NCI-H128 (cell line): ENCODE measurements around the gene RNF8.
"Not testable (repeated sequence)": the region's sequence is repeated elsewhere in the genome, so short reads cannot be mapped to it uniquely, and the experiment has no call there.

ENCODE experiments used
- DNase-seq: peaks from one replicate; lab custom pipeline; 2025; ENCODE audit not compliant: unreplicated experiment; lab: John Stamatoyannopoulos, UW

Gene RNF8

GRCh38 chr6:37353761-37354525 lies at the start of gene RNF8:
TSS of gene RNF8 (plus strand) at chr6:37353983. CDS start at chr6:37354165, 182 bp downstream.
- DNase-seq: peak; percentile 87

DNA sequence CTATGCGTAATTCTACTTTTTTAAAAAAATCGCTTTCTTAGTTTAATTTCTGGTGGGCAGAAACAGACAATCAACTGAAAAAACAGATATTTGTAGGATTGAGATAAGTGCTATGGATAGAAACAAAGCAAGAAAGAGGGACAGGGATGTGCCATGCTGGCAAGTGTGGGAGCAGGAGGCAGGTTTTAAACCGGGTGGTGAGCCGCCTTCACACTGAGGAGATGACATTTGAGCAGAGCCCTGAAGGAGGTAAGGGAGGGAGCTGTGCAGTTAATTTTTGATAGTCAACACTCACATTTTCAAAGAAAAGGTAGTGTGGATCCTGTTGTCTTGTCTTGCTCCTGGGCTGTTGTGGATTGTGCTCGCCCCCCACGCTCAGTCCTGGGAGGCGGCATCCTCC lies 49.0 kb upstream of the RNF8 start:
- no peak for DNase-seq

DNA sequence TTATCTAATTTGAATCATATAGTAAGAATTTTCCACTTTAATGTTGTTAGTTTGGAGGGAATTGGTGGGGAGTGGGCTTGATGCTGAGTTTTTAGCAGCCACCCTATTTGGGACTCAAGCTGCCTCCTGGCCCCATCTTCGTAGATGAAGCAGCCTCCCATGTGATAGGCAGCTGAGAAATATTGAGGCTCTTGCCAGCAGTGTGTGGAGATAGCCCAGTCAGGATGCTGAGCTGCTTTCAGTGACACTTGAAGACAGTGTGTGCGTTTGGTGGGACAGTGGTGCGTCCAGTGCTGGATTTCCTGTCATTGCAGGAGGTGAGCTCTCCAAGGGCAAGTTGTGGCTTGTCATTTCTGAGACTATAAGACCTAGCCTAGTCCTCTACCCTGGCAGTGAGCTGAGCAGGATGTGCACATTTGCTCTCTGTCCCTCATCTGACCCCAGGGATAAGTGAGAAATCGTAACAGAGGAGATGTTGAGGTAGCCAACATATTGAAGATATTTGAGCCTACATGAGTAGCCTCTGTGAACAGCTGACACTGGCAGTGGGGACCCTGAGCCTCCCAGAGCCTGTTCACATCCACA lies 47.9 kb upstream of the RNF8 start:
- DNase-seq: no peak

GRCh38 chr6:37306624-37307222 lies 47.1 kb upstream of the RNF8 start:
- peak; percentile 42 for DNase-seq

GRCh38 chr6:37307484-37307883 lies 46.3 kb upstream of the RNF8 start:
- DNase-seq: not testable (repeated sequence)

GRCh38 chr6:37308069-37308815 lies 45.5 kb upstream of the RNF8 start:
- DNase-seq: peak; percentile 93

GRCh38 chr6:37309046-37309445 lies 44.7 kb upstream of the RNF8 start:
- DNase-seq: no peak

DNA sequence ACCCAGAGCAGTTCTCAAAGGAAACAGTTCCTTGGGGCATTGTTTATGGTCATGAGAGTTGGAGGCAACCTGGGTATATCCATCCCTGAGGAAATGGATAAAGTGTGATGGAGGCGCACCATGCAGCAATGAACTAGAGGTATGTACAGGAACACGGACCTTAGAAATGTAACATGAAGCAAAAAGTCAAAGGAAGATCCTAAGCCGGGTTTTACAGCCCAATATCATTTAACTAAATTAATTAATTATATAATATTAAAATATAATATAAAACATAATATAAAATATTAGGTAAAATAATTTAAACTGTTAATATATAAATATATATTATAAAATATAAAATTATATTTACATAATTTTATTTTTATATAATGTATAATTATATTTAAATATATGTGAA lies 44.1 kb upstream of the RNF8 start:
- DNase-seq: no peak

DNA sequence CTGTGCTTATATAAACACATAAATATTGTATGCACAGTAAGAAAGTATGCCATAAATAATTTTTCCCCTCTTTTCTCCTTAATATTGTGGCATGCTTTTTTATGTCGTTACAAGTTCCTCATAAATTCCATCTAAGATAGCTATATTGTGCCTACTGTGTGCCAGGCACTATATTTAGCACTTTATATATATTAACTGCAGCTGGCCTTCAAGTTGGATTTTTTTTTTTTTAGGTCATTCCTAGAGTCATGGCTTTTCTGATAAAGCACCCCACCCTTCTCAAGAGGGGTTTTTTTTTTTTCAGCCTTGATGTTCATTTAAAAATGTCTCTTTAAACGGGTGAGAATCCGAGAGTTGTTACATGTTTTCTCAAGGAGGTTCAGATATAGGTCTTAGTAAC lies 42.8 kb upstream of the RNF8 start:
- DNase-seq: no peak

DNA sequence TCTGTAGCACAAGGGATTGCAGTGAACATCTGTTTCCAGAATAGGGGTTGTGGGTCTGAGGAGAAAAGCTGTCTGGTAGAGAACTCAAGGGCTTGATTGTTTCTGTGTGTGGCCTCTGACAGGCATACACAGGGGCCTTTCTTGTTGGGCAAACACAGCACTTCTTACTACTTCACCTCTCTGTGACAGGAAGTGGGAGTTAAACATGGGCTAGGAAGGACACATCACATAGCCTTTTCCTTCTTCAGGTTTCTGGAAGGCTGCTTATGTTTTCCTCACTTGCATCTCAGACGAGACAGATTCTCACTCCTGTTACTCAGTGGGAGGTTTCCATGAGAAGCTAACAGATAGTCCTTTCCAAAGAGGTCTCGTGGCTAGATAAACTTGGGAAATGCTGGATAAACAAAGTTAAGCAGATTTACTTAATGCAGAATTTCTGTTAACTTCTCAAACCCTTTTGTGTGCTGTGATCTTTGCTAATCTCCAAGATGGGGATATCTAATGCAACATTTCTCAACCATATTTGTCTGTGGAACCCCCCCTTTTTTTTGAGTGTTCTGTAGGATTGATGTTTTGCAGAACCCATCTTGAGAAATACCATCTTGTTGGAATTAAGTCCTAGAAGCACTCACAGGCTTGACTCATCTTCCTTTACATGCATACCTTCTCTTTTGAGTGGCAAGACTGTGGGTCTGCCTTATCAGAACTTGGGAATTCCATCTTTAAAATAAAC lies 41.9 kb upstream of the RNF8 start:
- no peak for DNase-seq

DNA sequence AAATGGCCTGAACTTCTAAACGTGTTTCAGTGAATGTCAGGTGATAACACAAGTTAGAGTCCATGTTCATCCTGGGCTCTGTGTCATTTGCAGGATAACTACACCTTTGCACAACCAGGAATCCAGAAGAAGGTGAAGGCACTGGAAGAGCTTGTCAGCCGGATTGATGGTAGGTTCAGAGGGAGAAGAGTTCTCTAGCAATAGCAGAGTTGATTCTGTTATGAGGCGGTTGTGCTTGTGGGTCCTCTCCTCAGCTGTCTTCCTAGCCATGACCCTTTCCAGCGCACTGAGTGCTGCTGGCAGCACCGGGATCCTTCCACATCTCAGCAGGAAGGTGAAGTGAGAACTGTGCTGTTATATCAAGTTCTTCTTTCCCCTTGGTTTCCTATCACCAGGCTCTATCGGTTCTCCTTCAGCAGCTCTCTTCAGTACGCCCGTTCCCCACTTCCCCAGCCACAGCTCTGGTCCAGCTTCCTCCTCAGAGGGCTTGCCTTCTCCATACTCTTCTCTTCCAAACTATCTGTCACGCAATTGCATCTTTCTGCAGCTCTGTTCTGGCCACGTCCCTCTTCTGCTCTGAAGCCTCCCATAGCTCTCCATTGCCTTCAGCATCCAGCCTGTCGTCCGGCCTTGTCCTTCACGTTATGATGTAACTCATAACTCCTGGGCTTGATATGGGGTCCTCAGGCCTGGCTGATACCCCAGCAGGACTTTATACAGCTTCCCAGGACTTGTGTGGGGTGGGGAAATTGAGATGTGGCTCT lies 39.9 kb upstream of the RNF8 start:
- no peak for DNase-seq

- no peak for DNase-seq
Measured at GRCh38 chr6:37314487-37315156, 39.2 kb upstream of the RNF8 start.

DNA sequence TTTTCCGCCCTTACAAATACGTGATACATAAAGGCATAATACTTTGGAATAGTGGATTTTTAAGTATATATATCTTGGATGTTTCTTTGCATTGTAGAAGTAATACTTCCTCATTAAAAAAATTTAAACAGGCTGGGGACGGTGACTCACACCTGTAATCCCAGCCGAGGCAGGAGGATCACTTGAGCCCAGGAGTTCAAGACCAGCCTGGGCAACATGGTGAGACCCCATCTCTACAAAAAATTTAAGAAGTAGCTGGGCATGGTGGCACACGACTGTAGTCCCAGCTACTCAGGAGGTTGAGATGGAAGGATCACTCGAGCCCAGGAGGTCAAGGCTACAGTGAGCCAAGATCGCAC lies 38.6 kb upstream of the RNF8 start:
- no peak for DNase-seq

GRCh38 chr6:37316071-37316470 lies 37.7 kb upstream of the RNF8 start:
- no peak for DNase-seq

DNA sequence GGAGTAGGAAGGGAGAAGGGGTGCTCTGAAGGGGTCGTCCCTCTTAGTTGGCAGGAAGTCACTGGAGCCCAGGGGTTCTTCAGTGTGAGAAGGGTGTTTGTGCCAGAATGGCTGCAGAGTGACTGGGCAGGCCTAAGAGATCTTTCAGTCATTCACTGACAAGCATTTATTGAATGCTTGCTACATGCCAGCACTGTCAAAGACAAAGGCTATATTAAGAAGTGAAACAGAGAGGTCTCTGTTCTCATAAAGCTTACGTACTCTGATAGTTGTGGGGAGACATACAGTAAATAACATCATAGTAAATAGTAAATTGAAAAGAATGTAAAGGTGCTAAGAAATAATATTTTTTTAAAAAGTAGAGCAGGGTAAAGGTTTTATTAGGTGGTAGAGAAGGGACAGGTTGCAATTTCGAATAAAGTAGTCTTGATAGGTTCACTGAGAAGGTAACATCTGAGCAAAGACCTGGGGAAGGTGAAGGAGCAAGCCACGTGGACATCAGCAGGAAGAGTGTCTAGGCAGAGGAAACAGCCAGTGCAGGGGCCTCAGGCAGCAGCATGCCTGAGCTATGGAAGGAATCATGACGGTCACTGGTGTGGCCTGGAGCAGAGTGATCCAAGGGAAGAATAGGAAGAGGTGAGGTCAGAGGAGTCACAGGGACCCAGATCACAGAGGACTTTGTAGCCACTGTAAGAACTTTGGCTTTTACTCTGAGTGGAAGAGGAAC lies 36.3 kb upstream of the RNF8 start:
- no peak for DNase-seq

- DNase-seq: no peak
Measured at GRCh38 chr6:37319156-37319555, 34.6 kb upstream of the RNF8 start.

DNA sequence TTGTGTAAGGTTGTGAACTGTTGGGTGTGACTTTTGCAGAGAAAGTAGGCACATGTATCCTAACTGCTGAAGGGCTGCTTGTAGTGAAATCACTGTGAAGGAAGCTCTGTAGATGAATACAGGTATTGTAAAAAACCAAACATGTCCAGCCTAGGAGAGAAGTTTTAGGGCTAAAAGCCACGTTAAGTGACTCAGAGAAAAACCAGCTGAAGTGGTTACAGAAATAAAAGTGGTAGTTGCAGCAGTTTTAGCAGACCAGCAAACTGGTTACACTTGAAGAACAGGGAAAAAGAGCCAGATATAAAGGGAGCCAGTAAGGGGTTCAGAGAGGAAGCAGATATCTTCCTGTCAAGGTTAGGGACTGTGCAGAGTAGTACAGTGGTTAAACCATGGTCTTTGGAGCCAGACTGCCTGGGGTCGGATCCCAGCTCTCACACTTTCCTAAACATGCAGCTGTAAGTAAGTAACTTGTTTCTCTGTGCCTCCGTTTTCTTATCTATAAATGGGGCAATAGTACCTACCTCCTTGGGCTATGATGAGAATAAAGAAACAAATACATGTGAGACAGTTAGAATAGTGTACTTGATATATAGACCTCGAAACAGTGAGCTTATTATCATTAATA lies 33.8 kb upstream of the RNF8 start:
- DNase-seq: no peak

GRCh38 chr6:37320646-37321045 lies 33.1 kb upstream of the RNF8 start:
- DNase-seq: no peak

DNA sequence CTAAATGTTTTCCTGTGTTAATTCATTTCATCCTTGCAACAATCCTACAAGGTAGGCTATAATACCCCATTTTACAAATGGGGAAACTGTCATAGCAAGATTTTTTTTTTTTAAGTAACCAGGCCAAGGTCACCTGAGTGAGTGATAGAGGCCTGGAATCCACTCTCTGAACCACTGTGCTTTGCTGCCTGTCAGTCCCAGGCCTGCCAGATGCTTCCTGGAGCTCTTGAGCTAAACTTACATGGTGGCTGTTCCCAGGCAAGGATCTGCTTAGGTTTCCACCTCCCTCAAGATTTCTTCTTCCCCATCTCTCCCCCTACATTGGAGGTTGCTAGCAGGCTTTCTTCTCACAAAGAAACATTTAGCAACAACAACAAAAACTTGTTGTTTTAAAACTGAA lies 32.7 kb upstream of the RNF8 start:
- no peak for DNase-seq
